ENCODE measurements around the gene OR2V1.
"Not testable (repeated sequence)": the region's sequence is repeated elsewhere in the genome, so short reads cannot be mapped to it uniquely, and the experiment has no call there.

OR2V1 gene

GRCh38 chr5:181160152-181160754, 29.3 kb upstream of the OR2V1 start:
- DNase-seq (ENCODE audit: low read depth in 2 of 2) = peak in 1 of 2 donors; percentile 45

GRCh38 chr5:181159286-181160151, 28.6 kb upstream of the OR2V1 start:
- peak; percentile 76 to 95 for DNase-seq (ENCODE audit: low read depth in 2 of 2)

- DNase-seq (ENCODE audit: low read depth in 2 of 2) = no peak
Observed at GRCh38 chr5:181158869-181159268, 27.9 kb upstream of the OR2V1 start.

- no peak for DNase-seq (ENCODE audit: low read depth in 2 of 2)
Observed at GRCh38 chr5:181156758-181157157, 25.8 kb upstream of the OR2V1 start.

GRCh38 chr5:181153814-181154213, 22.8 kb upstream of the OR2V1 start:
- DNase-seq (ENCODE audit: low read depth in 2 of 2) = no peak

GRCh38 chr5:181152406-181152805, 21.4 kb upstream of the OR2V1 start:
- DNase-seq (ENCODE audit: low read depth in 2 of 2) = no peak

GRCh38 chr5:181151146-181151545, 20.2 kb upstream of the OR2V1 start:
- no peak for DNase-seq (ENCODE audit: low read depth in 2 of 2)

- no peak for DNase-seq (ENCODE audit: low read depth in 2 of 2)
Observed at GRCh38 chr5:181149806-181150733, 19.1 kb upstream of the OR2V1 start.

GRCh38 chr5:181149355-181149754, 18.4 kb upstream of the OR2V1 start:
- no peak for DNase-seq (ENCODE audit: low read depth in 2 of 2)

GRCh38 chr5:181146927-181147636, 16.1 kb upstream of the OR2V1 start, which contains the start of gene OR2V2:
TSS of gene OR2V2 (plus strand) at chr5:181147586. CDS start at chr5:181154943, 7,357 bp downstream.
- not testable (repeated sequence) for DNase-seq (ENCODE audit: low read depth in 2 of 2)

- no peak for DNase-seq (ENCODE audit: low read depth in 2 of 2)
Observed at GRCh38 chr5:181145133-181145532, 14.2 kb upstream of the OR2V1 start.

GRCh38 chr5:181142054-181142453, 11.1 kb upstream of the OR2V1 start:
- no peak for DNase-seq (ENCODE audit: low read depth in 2 of 2)

GRCh38 chr5:181140766-181141165, 9.8 kb upstream of the OR2V1 start:
- DNase-seq (ENCODE audit: low read depth in 2 of 2) = no peak

- no peak for DNase-seq (ENCODE audit: low read depth in 2 of 2)
Observed at GRCh38 chr5:181138258-181138657, 7.3 kb upstream of the OR2V1 start.

- DNase-seq (ENCODE audit: low read depth in 2 of 2) = no peak
Observed at GRCh38 chr5:181136361-181136955, 5.5 kb upstream of the OR2V1 start.

- no peak for DNase-seq (ENCODE audit: low read depth in 2 of 2)
Observed at GRCh38 chr5:181134259-181134658, 3.3 kb upstream of the OR2V1 start.

GRCh38 chr5:181133610-181134231, 2.8 kb upstream of the OR2V1 start:
- no peak for DNase-seq (ENCODE audit: low read depth in 2 of 2)

GRCh38 chr5:181133083-181133482, 2.1 kb upstream of the OR2V1 start:
- DNase-seq (ENCODE audit: low read depth in 2 of 2) = no peak

- no peak for DNase-seq (ENCODE audit: low read depth in 2 of 2)
Observed at GRCh38 chr5:181131514-181131913, 545 bp upstream of the OR2V1 start.

- not testable (repeated sequence) for DNase-seq (ENCODE audit: low read depth in 2 of 2)
Observed at GRCh38 chr5:181130081-181130480, 888 bp downstream of the OR2V1 start.

- DNase-seq (ENCODE audit: low read depth in 2 of 2) = no peak
Observed at GRCh38 chr5:181129601-181130000, 1.4 kb downstream of the OR2V1 start.

Measured in stimulated activated CD8-positive, alpha-beta memory T cell treated with anti-CD3 and anti-CD28 coated beads, Interleukin-7, amount 100 ng/mL, for 1 hour (primary cell).